Upper lobe of left lung (tissue), 6 donors: ENCODE measurements around the gene SART3. TPM values are rescaled to one million over a fixed set of nuclear protein-coding genes. Genes with fewer than 3 reads are reported as not detected.
"Not testable (repeated sequence)": the region's sequence is repeated elsewhere in the genome, so short reads cannot be mapped to it uniquely, and the experiment has no call there.

Source experiments
- ATAC-seq, 2 donors: fragments of 200-7000 bp; cut with Tn5 transposase; one replicate each; pipeline ENCODE4 v1.9.1; 2022; ENCODE audit warnings: mild to moderate bottlenecking in 2 of 2, moderate library complexity in 2 of 2; ENCODE audit not compliant: low FRiP score in 2 of 2
- DNase-seq, 2 donors: peaks; one replicate each; pipeline ENCODE4 v3.0.0-alpha.2; 2019 to 2020
- H3K27ac ChIP-seq, 4 donors: fragments of 200-600 bp; sonication (generic); one replicate each; pipeline ENCODE4 v1.5.1; 2016 to 2019
- H3K27me3 ChIP-seq, 4 donors: fragments of 200-600 bp; sonication (generic); one replicate each; pipeline ENCODE4 v1.5.1; 2017 to 2019
- H3K36me3 ChIP-seq, 4 donors: fragments of 200-600 bp; sonication (generic); one replicate each; pipeline ENCODE4 v1.5.1; 2016 to 2019
- H3K4me1 ChIP-seq, 4 donors: fragments of 200-600 bp; sonication (generic); one replicate each; pipeline ENCODE4 v1.5.1; 2018 to 2019
- H3K4me3 ChIP-seq, 4 donors: fragments of 200-600 bp; sonication (generic); one replicate each; pipeline ENCODE4 v1.5.1; 2017 to 2019; ENCODE audit warnings: mild to moderate bottlenecking in 2 of 4, moderate library complexity in 1 of 4
- H3K9me3 ChIP-seq, 4 donors: fragments of 200-600 bp; sonication (generic); one replicate each; pipeline ENCODE4 v1.5.1; 2018 to 2019
- EP300 ChIP-seq, 4 donors: sonication (generic); formaldehyde crosslinking; IDR thresholded peaks; one replicate each; pipeline ENCODE4 v1.5.1; 2017; ENCODE audit warnings: antibody characterized with exemption in 4 of 4, control low read depth in 2 of 4
- POLR2A ChIP-seq, 4 donors: fragments of 450-650 bp; IDR thresholded peaks; one replicate each; pipeline ENCODE4 v1.5.1; 2016 to 2017; ENCODE audit warnings: antibody characterized with exemption in 4 of 4, mild to moderate bottlenecking in 2 of 4
- POLR2AphosphoS5 ChIP-seq, 2 donors: sonication (generic); formaldehyde crosslinking; IDR thresholded peaks; one replicate each; pipeline ENCODE4 v1.5.1; 2017; ENCODE audit warnings: antibody characterized with exemption in 2 of 2
- WGBS, 2 donors: methylation state at CpG; one replicate each; pipeline ENCODE4 v1.1.5; 2017 to 2018; 5-methylcytosine and 5-hydroxymethylcytosine counted together
- total RNA-seq, 6 donors: library from RNA; depleted of rRNA in 4 of 6; stranded (reverse); fragments of >200 nt in 4 of 6; gene quantifications; one replicate each; pipeline versions ENCODE4 v1.1.0 to v1.2.1, GENCODE V29; 2016 to 2021
- TF ChIP-seq, protein P1 (sequence below), 6 experiments: fragments of 450-650 bp in 4 of 6; fragments of 200-600 bp in 2 of 6; sonication (generic) in 2 of 6; IDR thresholded peaks; one replicate each; pipeline ENCODE4 v1.5.1; 2016 to 2019; ENCODE audit warnings: antibody characterized with exemption in 6 of 6
- donor health status: DM: no; HTN: no; CAD: no; lungs with moderate emphysema.
- donor health status: DM: no; HTN: yes; CAD: no; lungs with severe emphysema.

SART3 gene
- total RNA-seq, 6 donors from 2014 or later: 36.9 to 235 (median 63.9) TPM

GRCh38 chr12:108559748-108560147 is 1.2 kb downstream of the SART3 start:
- no peak overlapping the region for H3K27ac ChIP-seq
- no peaks in the 10 kb centered on the region for H3K9me3 ChIP-seq
- no peak for DNase-seq
- ATAC-seq: no peak
- TF ChIP-seq, protein P1, sequence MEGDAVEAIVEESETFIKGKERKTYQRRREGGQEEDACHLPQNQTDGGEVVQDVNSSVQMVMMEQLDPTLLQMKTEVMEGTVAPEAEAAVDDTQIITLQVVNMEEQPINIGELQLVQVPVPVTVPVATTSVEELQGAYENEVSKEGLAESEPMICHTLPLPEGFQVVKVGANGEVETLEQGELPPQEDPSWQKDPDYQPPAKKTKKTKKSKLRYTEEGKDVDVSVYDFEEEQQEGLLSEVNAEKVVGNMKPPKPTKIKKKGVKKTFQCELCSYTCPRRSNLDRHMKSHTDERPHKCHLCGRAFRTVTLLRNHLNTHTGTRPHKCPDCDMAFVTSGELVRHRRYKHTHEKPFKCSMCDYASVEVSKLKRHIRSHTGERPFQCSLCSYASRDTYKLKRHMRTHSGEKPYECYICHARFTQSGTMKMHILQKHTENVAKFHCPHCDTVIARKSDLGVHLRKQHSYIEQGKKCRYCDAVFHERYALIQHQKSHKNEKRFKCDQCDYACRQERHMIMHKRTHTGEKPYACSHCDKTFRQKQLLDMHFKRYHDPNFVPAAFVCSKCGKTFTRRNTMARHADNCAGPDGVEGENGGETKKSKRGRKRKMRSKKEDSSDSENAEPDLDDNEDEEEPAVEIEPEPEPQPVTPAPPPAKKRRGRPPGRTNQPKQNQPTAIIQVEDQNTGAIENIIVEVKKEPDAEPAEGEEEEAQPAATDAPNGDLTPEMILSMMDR (IDR thresholded peaks at IDR 0.05): no peak
- TF ChIP-seq POLR2A (IDR thresholded peaks at IDR 0.05) (no peak), POLR2AphosphoS5 (IDR thresholded peaks at IDR 0.05) (no peak), EP300 (IDR thresholded peaks at IDR 0.05) (no peak)
- H3K27me3 ChIP-seq: no peaks in the 10 kb centered on the region
- peak overlapping the region in 3 of 4 donors; percentile 79 to 95 (median 85) for H3K4me3 ChIP-seq
- WGBS, 2 donors: 36 to 57% methylated on average over 3 of the region's 3 CpGs
- peaks cover 43 to 65% (median 50%) of the 10 kb centered on the region in 4 donors for H3K4me1 ChIP-seq
- peaks cover 3 to 20% (median 8%) of the 10 kb centered on the region in 4 donors for H3K36me3 ChIP-seq

- 78 to 82% methylated on average over 14 of the region's 14 CpGs for WGBS, 2 donors
- Histone ChIP-seq H3K9me3 (no peaks in the 10 kb centered on the region), H3K27ac (no peak overlapping the region), H3K36me3 (peaks cover 0 to 14% (median 3%) of the 10 kb centered on the region in 4 donors), H3K4me3 (peak overlapping the region in 1 of 4 donors; percentile 95), H3K4me1 (peaks cover 44 to 64% (median 51%) of the 10 kb centered on the region in 4 donors), H3K27me3 (no peaks in the 10 kb centered on the region)
- DNase-seq (no peak), ATAC-seq (no peak)
- TF ChIP-seq EP300 (IDR thresholded peaks at IDR 0.05) (no peak), POLR2A (IDR thresholded peaks at IDR 0.05) (no peak), POLR2AphosphoS5 (IDR thresholded peaks at IDR 0.05) (no peak)
- TF ChIP-seq, protein P1 (IDR thresholded peaks at IDR 0.05): no peak
Measured at GRCh38 chr12:108559007-108559655, 1.8 kb downstream of the SART3 start.

DNA sequence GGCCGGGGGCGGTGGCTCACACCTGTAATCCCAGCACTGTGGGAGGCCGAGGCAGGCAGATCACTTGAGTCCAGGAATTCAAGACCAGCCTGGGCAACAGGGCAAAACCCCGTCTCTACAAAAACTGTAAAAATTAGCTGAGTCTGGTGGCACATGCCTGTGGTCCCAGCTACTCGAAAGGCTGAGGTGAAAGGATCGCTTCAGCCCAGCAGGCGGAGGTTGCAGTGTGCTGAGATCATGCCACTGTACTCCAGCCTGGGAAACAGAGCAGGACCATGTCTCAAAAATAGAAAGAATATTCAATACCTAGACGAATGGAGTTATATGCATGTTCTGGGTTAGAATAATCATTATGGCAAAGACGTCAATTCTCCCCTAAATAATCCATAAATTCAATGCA is 5.6 kb downstream of the SART3 start:
- 87 to 88% methylated on average over 9 of the region's 9 CpGs for WGBS, 2 donors

GRCh38 chr12:108553799-108554198 is 7.2 kb downstream of the SART3 start:
- no peak for TF ChIP-seq EP300 (IDR thresholded peaks at IDR 0.05)
- TF ChIP-seq POLR2A (IDR thresholded peaks at IDR 0.05): no peak
- Histone ChIP-seq H3K27ac (no peak overlapping the region), H3K36me3 (peaks cover 0 to 15% (median 4%) of the 10 kb centered on the region in 4 donors), H3K27me3 (no peaks in the 10 kb centered on the region), H3K9me3 (no peaks in the 10 kb centered on the region), H3K4me1 (peaks cover 17 to 41% (median 31%) of the 10 kb centered on the region in 4 donors), H3K4me3 (no peak overlapping the region)
- DNase-seq (no peak), ATAC-seq (no peak)
- 88 to 90% methylated on average over 5 of the region's 5 CpGs for WGBS, 2 donors

More for the DNA sequence above, 5.6 kb downstream of the SART3 start:
- not testable (repeated sequence) for ATAC-seq, DNase-seq, H3K27ac ChIP-seq, H3K9me3 ChIP-seq, H3K4me3 ChIP-seq, H3K27me3 ChIP-seq
- Histone ChIP-seq H3K4me1 (peaks cover 33 to 54% (median 45%) of the 10 kb centered on the region in 4 donors), H3K36me3 (peaks cover 0 to 12% (median 2%) of the 10 kb centered on the region in 4 donors)

DNA sequence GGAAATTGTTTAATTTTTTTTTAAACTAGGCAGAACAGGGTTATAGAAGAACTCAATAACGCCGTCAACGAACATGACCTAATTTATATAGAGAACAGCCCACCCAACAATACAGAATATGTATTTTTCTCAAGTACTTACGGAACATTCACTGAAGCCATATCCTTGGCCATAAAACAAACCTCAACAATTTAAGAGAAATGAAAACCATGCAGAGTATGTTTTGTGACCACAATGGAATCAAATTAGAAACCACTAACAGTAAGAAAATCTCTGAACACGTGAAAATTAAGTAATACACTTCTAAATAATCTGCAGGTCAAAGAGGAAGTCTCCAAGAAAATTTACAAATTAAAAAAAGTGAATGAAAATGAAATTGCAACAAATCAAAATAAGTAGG is 9.4 kb downstream of the SART3 start:
- H3K4me3 ChIP-seq: no peak overlapping the region
- 70 to 73% methylated on average over 5 of the region's 5 CpGs for WGBS, 2 donors
- TF ChIP-seq EP300 (IDR thresholded peaks at IDR 0.05) (no peak), POLR2AphosphoS5 (IDR thresholded peaks at IDR 0.05) (no peak)
- TF ChIP-seq, protein P1 (IDR thresholded peaks at IDR 0.05): no peak
- H3K27me3 ChIP-seq: no peaks in the 10 kb centered on the region
- H3K27ac ChIP-seq: no peak overlapping the region
- H3K36me3 ChIP-seq: peaks cover 14 to 30% (median 21%) of the 10 kb centered on the region in 4 donors
- DNase-seq (no peak), ATAC-seq (no peak)
- H3K9me3 ChIP-seq: no peaks in the 10 kb centered on the region
- H3K4me1 ChIP-seq: peaks cover 7 to 22% (median 13%) of the 10 kb centered on the region in 4 donors
